ENCODE data around the gene RGS21.

RGS21 gene

DNA sequence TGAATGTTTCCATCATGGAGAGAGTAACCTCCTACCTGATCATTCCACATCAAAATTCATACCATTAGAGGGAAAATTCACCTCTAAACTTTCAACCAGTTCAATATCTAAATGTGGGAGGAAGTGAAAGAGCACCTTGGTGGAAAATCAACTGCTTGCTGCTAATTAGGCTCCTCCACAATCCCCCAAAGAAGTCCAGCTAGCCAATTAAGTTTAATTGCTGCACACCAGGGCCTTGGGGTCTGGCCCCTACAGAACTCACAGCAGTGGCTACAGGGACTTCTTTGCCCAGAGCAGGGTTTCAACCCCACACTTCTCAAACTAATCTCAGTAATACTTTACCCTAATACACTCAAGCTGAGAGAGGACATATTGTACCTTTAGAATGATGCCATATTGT is 62.1 kb downstream of the RGS21 start:
- no peak overlapping the region for H3K4me2 ChIP-seq (ENCODE audit: insufficient read depth, low read length, poor library complexity, severe bottlenecking)
- H3K36me3 ChIP-seq (replicated peaks in 1 of 2; ENCODE audit: control insufficient read depth in 2 of 2, insufficient read depth in 2 of 2, low read length in 2 of 2), result no peaks in the 10 kb centered on the region
- no peaks in the 10 kb centered on the region for H3K9me3 ChIP-seq (replicated peaks in 1 of 2; ENCODE audit: control insufficient read depth in 2 of 2, insufficient read depth in 1 of 2, low read depth in 1 of 2, low read length in 2 of 2)
- no peaks in the 10 kb centered on the region for H3K27me3 ChIP-seq (ENCODE audit: control insufficient read depth in 3 of 3, insufficient read depth in 3 of 3, low read depth in 1 of 3, low read length in 3 of 3)
- H2BK15ac ChIP-seq (ENCODE audit: low read length), result no peak overlapping the region
- no peak overlapping the region for H3K9ac ChIP-seq (ENCODE audit: low read depth, low read length, poor library complexity)
- no peak overlapping the region for H3K23ac ChIP-seq (ENCODE audit: low read depth, low read length, poor library complexity)
- no peak overlapping the region for H3K27ac ChIP-seq (replicated peaks; ENCODE audit: low read length)
- H3K4ac ChIP-seq (ENCODE audit: low read length), result no peak overlapping the region
- H4K91ac ChIP-seq (ENCODE audit: low read depth, low read length, poor library complexity), result no peak overlapping the region
- H3K79me1 ChIP-seq (ENCODE audit: low read depth, low read length), result no peaks in the 10 kb centered on the region
- H3K14ac ChIP-seq (ENCODE audit: low read length), result no peak overlapping the region
- no peak overlapping the region for H4K8ac ChIP-seq (ENCODE audit: low read depth, low read length)
- H3K18ac ChIP-seq (ENCODE audit: low read length), result no peak overlapping the region
- no peak overlapping the region for H2BK12ac ChIP-seq (ENCODE audit: low read length)
- no peak for DNase-seq (ENCODE audit: low spot score)
- H2AK5ac ChIP-seq (ENCODE audit: low read depth, low read length), result no peak overlapping the region
- H2BK120ac ChIP-seq (ENCODE audit: low read depth, low read length), result no peak overlapping the region
- H2AFZ ChIP-seq (ENCODE audit: low read length), result peak overlapping the region; percentile 47
- no peak overlapping the region for H2BK5ac ChIP-seq (ENCODE audit: low read length)
- H3K4me1 ChIP-seq (ENCODE audit: control insufficient read depth in 2 of 2, insufficient read depth in 1 of 2, low read depth in 1 of 2, low read length in 2 of 2), result no peaks in the 10 kb centered on the region
- no peak overlapping the region for H3K4me3 ChIP-seq (ENCODE audit: low read length in 2 of 2)

GRCh38 chr1:192379554-192379953 is 62.8 kb downstream of the RGS21 start:
- no peak overlapping the region for H2BK120ac ChIP-seq (ENCODE audit: low read depth, low read length)
- H3K36me3 ChIP-seq (replicated peaks in 1 of 2; ENCODE audit: control insufficient read depth in 2 of 2, insufficient read depth in 2 of 2, low read length in 2 of 2), result no peaks in the 10 kb centered on the region
- no peak overlapping the region for H3K27ac ChIP-seq (replicated peaks; ENCODE audit: low read length)
- DNase-seq (ENCODE audit: low spot score), result no peak
- no peak overlapping the region for H2BK12ac ChIP-seq (ENCODE audit: low read length)
- H4K8ac ChIP-seq (ENCODE audit: low read depth, low read length), result no peak overlapping the region
- no peak overlapping the region for H3K4ac ChIP-seq (ENCODE audit: low read length)
- H3K9me3 ChIP-seq (replicated peaks in 1 of 2; ENCODE audit: control insufficient read depth in 2 of 2, insufficient read depth in 1 of 2, low read depth in 1 of 2, low read length in 2 of 2), result no peaks in the 10 kb centered on the region
- H3K23ac ChIP-seq (ENCODE audit: low read depth, low read length, poor library complexity), result no peak overlapping the region
- H2AK5ac ChIP-seq (ENCODE audit: low read depth, low read length), result no peak overlapping the region
- no peaks in the 10 kb centered on the region for H3K27me3 ChIP-seq (ENCODE audit: control insufficient read depth in 3 of 3, insufficient read depth in 3 of 3, low read depth in 1 of 3, low read length in 3 of 3)
- H2AFZ ChIP-seq (ENCODE audit: low read length), result no peak overlapping the region
- H2BK5ac ChIP-seq (ENCODE audit: low read length), result no peak overlapping the region
- H3K4me2 ChIP-seq (ENCODE audit: insufficient read depth, low read length, poor library complexity, severe bottlenecking), result no peak overlapping the region
- no peaks in the 10 kb centered on the region for H3K4me1 ChIP-seq (ENCODE audit: control insufficient read depth in 2 of 2, insufficient read depth in 1 of 2, low read depth in 1 of 2, low read length in 2 of 2)
- H3K14ac ChIP-seq (ENCODE audit: low read length), result no peak overlapping the region
- no peak overlapping the region for H3K4me3 ChIP-seq (ENCODE audit: low read length in 2 of 2)
- no peak overlapping the region for H4K91ac ChIP-seq (ENCODE audit: low read depth, low read length, poor library complexity)
- H3K79me1 ChIP-seq (ENCODE audit: low read depth, low read length), result no peaks in the 10 kb centered on the region
- H2BK15ac ChIP-seq (ENCODE audit: low read length), result no peak overlapping the region
- H3K9ac ChIP-seq (ENCODE audit: low read depth, low read length, poor library complexity), result no peak overlapping the region
- WGBS, 2 donors (ENCODE audit: extremely low coverage in 2 of 2, insufficient read length in 2 of 2, insufficient replicate concordance in 1 of 2), result no CpG with 5 or more reads among the region's 2 CpGs
- H3K18ac ChIP-seq (ENCODE audit: low read length), result no peak overlapping the region

DNA sequence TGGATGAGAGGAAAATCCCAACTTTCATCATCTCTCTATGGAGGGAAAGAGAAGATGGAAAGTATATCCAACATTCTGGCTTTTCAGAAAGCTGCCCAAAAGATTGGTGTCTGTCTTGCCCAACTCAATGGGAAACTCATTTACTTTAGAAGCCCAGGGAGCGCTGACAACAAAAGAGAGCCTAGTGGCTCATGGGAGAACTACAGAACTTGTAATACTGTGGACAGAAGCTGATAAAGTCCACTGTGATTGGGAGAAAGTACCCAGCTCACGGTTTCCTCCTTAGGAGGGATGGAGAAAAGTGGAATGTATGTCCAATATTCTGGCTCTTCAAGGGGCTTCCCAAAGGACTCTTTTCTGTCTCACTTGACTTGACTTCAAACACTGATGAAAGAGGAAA is 66.0 kb downstream of the RGS21 start:
- Histone ChIP-seq H4K8ac (ENCODE audit: low read depth, low read length) (no peak overlapping the region), H3K4me2 (ENCODE audit: insufficient read depth, low read length, poor library complexity, severe bottlenecking) (no peak overlapping the region), H2BK120ac (ENCODE audit: low read depth, low read length) (no peak overlapping the region), H2BK12ac (ENCODE audit: low read length) (no peak overlapping the region), H2AFZ (ENCODE audit: low read length) (no peak overlapping the region), H3K9me3 (replicated peaks in 1 of 2; ENCODE audit: control insufficient read depth in 2 of 2, insufficient read depth in 1 of 2, low read depth in 1 of 2, low read length in 2 of 2) (no peaks in the 10 kb centered on the region), H3K9ac (ENCODE audit: low read depth, low read length, poor library complexity) (no peak overlapping the region), H4K91ac (ENCODE audit: low read depth, low read length, poor library complexity) (no peak overlapping the region), H3K14ac (ENCODE audit: low read length) (no peak overlapping the region), H3K4me1 (ENCODE audit: control insufficient read depth in 2 of 2, insufficient read depth in 1 of 2, low read depth in 1 of 2, low read length in 2 of 2) (no peaks in the 10 kb centered on the region), H2BK15ac (ENCODE audit: low read length) (no peak overlapping the region), H2AK5ac (ENCODE audit: low read depth, low read length) (no peak overlapping the region), H3K4me3 (ENCODE audit: low read length in 2 of 2) (no peak overlapping the region), H3K79me1 (ENCODE audit: low read depth, low read length) (no peaks in the 10 kb centered on the region), H3K18ac (ENCODE audit: low read length) (no peak overlapping the region), H3K27me3 (ENCODE audit: control insufficient read depth in 3 of 3, insufficient read depth in 3 of 3, low read depth in 1 of 3, low read length in 3 of 3) (no peaks in the 10 kb centered on the region), H3K23ac (ENCODE audit: low read depth, low read length, poor library complexity) (no peak overlapping the region), H3K4ac (ENCODE audit: low read length) (no peak overlapping the region), H3K27ac (replicated peaks; ENCODE audit: low read length) (no peak overlapping the region), H3K36me3 (replicated peaks in 1 of 2; ENCODE audit: control insufficient read depth in 2 of 2, insufficient read depth in 2 of 2, low read length in 2 of 2) (no peaks in the 10 kb centered on the region), H2BK5ac (ENCODE audit: low read length) (no peak overlapping the region)
- DNase-seq (ENCODE audit: low spot score), result no peak
- no CpG with 5 or more reads among the region's 2 CpGs for WGBS, 2 donors (ENCODE audit: extremely low coverage in 2 of 2, insufficient read length in 2 of 2, insufficient replicate concordance in 1 of 2)

DNA sequence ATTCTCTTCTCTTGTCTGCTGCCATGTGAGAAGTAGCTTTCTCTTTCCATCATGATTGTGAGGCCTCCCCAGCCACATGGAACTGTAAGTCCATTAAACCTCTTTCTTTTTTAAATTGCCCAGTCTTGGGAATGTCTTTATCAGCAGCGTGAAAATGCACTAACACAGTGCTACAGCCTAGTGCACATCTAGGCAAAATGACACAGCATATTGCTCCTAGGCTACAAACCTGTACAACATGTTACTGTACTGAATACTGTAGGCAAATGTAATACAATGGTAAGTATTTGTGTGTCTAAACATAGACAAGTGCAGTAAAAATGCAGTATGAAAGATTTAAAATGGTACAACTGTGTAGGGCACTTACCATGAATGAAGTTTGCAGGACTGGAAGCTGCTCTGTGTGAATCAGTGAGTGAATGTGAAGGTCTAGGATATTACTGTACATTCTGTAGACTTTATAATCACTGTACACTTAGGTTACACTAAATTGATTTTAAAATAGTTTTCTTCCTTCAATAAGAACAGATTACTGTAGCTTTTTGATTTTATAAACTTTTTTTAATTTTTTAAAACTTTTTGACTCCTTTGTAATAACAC is 69.4 kb downstream of the RGS21 start:
- no peaks in the 10 kb centered on the region for H3K4me1 ChIP-seq (ENCODE audit: control insufficient read depth in 2 of 2, insufficient read depth in 1 of 2, low read depth in 1 of 2, low read length in 2 of 2)
- H3K4me2 ChIP-seq (ENCODE audit: insufficient read depth, low read length, poor library complexity, severe bottlenecking), result no peak overlapping the region
- H3K27me3 ChIP-seq (ENCODE audit: control insufficient read depth in 3 of 3, insufficient read depth in 3 of 3, low read depth in 1 of 3, low read length in 3 of 3), result no peaks in the 10 kb centered on the region
- H3K4ac ChIP-seq (ENCODE audit: low read length), result no peak overlapping the region
- no peak overlapping the region for H3K4me3 ChIP-seq (ENCODE audit: low read length in 2 of 2)
- H2BK5ac ChIP-seq (ENCODE audit: low read length), result no peak overlapping the region
- no peak overlapping the region for H4K8ac ChIP-seq (ENCODE audit: low read depth, low read length)
- no peak overlapping the region for H2AFZ ChIP-seq (ENCODE audit: low read length)
- H3K23ac ChIP-seq (ENCODE audit: low read depth, low read length, poor library complexity), result no peak overlapping the region
- H3K18ac ChIP-seq (ENCODE audit: low read length), result no peak overlapping the region
- no peak overlapping the region for H3K9ac ChIP-seq (ENCODE audit: low read depth, low read length, poor library complexity)
- H2AK5ac ChIP-seq (ENCODE audit: low read depth, low read length), result no peak overlapping the region
- H3K14ac ChIP-seq (ENCODE audit: low read length), result no peak overlapping the region
- H2BK15ac ChIP-seq (ENCODE audit: low read length), result no peak overlapping the region
- no peak for DNase-seq (ENCODE audit: low spot score)
- H4K91ac ChIP-seq (ENCODE audit: low read depth, low read length, poor library complexity), result no peak overlapping the region
- no peak overlapping the region for H3K27ac ChIP-seq (replicated peaks; ENCODE audit: low read length)
- H2BK12ac ChIP-seq (ENCODE audit: low read length), result no peak overlapping the region
- no peaks in the 10 kb centered on the region for H3K36me3 ChIP-seq (replicated peaks in 1 of 2; ENCODE audit: control insufficient read depth in 2 of 2, insufficient read depth in 2 of 2, low read length in 2 of 2)
- H2BK120ac ChIP-seq (ENCODE audit: low read depth, low read length), result no peak overlapping the region
- no peaks in the 10 kb centered on the region for H3K9me3 ChIP-seq (replicated peaks in 1 of 2; ENCODE audit: control insufficient read depth in 2 of 2, insufficient read depth in 1 of 2, low read depth in 1 of 2, low read length in 2 of 2)
- WGBS, 2 donors (ENCODE audit: extremely low coverage in 2 of 2, insufficient read length in 2 of 2, insufficient replicate concordance in 1 of 2), result no CpG with 5 or more reads among the region's 1 CpG
- H3K79me1 ChIP-seq (ENCODE audit: low read depth, low read length), result no peaks in the 10 kb centered on the region
